NCI-H1092 treated with DMSO at 0.1 percent for 48 hours (cell line): Measurements from ENCODE around the gene LUC7L.
"Not testable (repeated sequence)": the region's sequence is repeated elsewhere in the genome, so short reads cannot be mapped to it uniquely, and the experiment has no call there.

ENCODE experiments used
- DNase-seq: peaks from one replicate; lab custom pipeline; 2025; lab: John Stamatoyannopoulos, UW

LUC7L gene

GRCh38 chr16:228852-229730 lies at the start of gene LUC7L:
TSS of gene LUC7L (minus strand) at chr16:229449. CDS start at chr16:229339, 110 bp downstream.
- peak; percentile 89 for DNase-seq

GRCh38 chr16:278863-279366 lies 49.7 kb upstream of the LUC7L start:
- DNase-seq: peak; percentile 45

- no peak for DNase-seq
These were observed 47.3 kb upstream of the LUC7L start for GRCh38 chr16:276426-277077.

GRCh38 chr16:275786-276232 lies 46.6 kb upstream of the LUC7L start, which contains the start of gene RGS11:
TSS of gene RGS11 (minus strand) at chr16:275944. CDS start at chr16:275911, 33 bp downstream.
- no peak for DNase-seq

GRCh38 chr16:275041-275641 lies 45.9 kb upstream of the LUC7L start:
- no peak for DNase-seq

GRCh38 chr16:273547-274421 lies 44.5 kb upstream of the LUC7L start:
- no peak for DNase-seq

- no peak for DNase-seq
These were observed 43.6 kb upstream of the LUC7L start for GRCh38 chr16:272633-273546.

- no peak for DNase-seq
These were observed 41.4 kb upstream of the LUC7L start for GRCh38 chr16:270381-271255.

- no peak for DNase-seq
These were observed 40.0 kb upstream of the LUC7L start for GRCh38 chr16:269061-269796.

- DNase-seq: peak; percentile 36
These were observed 39.1 kb upstream of the LUC7L start for GRCh38 chr16:268141-269053.

GRCh38 chr16:267562-267961 lies 38.3 kb upstream of the LUC7L start:
- DNase-seq: not testable (repeated sequence)

GRCh38 chr16:266258-267164 lies 37.3 kb upstream of the LUC7L start:
- DNase-seq: no peak

- DNase-seq: no peak
These were observed 36.5 kb upstream of the LUC7L start for GRCh38 chr16:265711-266110.

- no peak for DNase-seq
These were observed 35.8 kb upstream of the LUC7L start for GRCh38 chr16:265002-265529.

GRCh38 chr16:264440-264951 lies 35.2 kb upstream of the LUC7L start:
- no peak for DNase-seq

GRCh38 chr16:263944-264343 lies 34.7 kb upstream of the LUC7L start:
- no peak for DNase-seq
